Sigmoid colon (tissue), 4 donors: ENCODE results near the gene CCDC120.

ENCODE experiments used
- CTCF ChIP-seq, 4 experiments: fragments of 450-650 bp in 3 of 4; fragments of 200-600 bp in 1 of 4; IDR thresholded peaks; one replicate each; pipeline ENCODE4 v1.5.1; 2016 to 2019; ENCODE audit warnings: antibody characterized with exemption in 4 of 4, mild to moderate bottlenecking in 3 of 4, moderate library complexity in 2 of 4
- EP300 ChIP-seq, 4 donors: sonication (generic); formaldehyde crosslinking; IDR thresholded peaks; one replicate each; pipeline ENCODE4 v1.6.1; 2017; ENCODE audit warnings: antibody characterized with exemption in 4 of 4
- POLR2A ChIP-seq, 2 donors: fragments of 450-650 bp; IDR thresholded peaks; one replicate each; pipeline ENCODE4 v1.6.1; 2016; ENCODE audit warnings: antibody characterized with exemption in 2 of 2, mild to moderate bottlenecking in 2 of 2, moderate library complexity in 2 of 2

GRCh38 chrX:49061916-49062315 is 3.1 kb downstream of the CCDC120 start:
- TF ChIP-seq CTCF (IDR thresholded peaks at IDR 0.05) (no peak), EP300 (IDR thresholded peaks at IDR 0.05) (no peak), POLR2A (IDR thresholded peaks at IDR 0.05) (no peak)
